GM18499 (cell line): ENCODE results near the gene DBI.
"Not testable (repeated sequence)": the region's sequence is repeated elsewhere in the genome, so short reads cannot be mapped to it uniquely, and the experiment has no call there.

Experiments
- ATAC-seq: cut with Tn5 transposase; IDR thresholded peaks from one replicate; pipeline ENCODE4 v1.9.1; 2021; ENCODE audit warnings: moderate number of reproducible peaks; ENCODE audit not compliant: insufficient read depth, unreplicated experiment

Gene DBI

DNA sequence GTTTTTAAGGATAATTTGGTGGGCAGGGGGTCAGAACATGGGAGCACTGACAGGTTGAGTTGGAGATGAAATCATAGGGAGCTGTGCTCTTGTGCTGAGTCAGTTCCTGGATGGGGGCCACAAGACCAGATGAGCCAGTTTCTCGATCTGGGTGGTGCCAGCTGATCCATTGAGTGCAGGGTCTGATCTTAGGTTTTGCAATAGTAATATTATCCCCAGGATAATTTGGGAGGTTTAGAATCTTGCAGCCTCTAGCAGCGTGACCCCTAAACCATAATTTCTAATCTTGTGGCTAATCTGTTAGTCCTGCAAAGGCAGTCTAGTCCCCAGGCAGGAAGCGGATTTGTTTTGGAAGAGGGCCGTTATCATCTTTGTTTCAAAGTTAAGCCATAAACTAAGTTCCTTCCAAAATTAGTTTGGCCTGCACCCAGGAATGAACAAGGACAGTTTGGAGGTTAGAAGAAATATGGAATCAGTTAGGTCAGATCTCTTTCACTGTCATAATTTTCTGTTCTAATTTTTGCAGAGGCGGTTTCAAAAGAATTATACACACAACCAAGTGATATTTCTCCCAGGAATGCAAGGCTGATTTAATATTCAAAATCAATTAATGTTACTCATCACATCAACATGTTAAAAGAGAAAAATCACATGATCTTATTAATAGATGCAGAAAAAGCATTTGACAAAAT lies 23.0 kb downstream of the DBI start:
- ATAC-seq = no peak

DNA sequence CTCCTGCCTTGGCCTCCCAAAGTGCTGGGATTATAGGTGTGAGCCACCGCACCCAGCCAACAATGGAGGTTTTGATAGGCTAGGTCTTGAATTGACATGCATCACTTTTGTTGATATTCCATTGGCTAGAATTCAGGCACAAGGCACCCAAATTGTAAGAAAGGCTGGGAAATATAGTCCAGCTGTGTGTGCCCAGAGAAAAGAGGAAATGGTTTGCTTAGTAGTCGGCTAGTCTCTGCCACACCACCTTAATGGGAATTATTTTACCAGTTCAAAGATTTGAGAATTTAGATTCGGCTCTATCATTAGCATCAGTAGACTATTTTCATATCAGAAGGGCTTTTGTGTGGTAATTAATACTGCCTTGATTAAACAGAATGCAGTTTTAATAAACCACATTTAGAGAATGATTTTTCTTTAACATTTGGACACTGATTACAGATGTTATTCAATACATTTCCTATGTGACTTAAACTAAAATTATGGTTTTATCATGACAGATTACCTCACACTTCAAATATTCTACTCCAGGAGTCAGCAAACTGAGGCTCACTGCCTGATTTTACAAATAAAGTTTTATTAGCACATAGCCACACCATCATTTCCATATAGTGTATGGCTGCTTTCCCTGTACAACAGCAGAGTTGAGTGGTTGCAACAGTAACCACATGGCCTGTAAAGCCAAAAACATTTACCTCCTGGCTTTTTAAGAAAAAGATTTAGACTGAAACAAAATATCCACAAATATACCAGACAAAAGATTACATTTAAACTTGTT lies 27.4 kb downstream of the DBI start:
- ATAC-seq = no peak

DNA sequence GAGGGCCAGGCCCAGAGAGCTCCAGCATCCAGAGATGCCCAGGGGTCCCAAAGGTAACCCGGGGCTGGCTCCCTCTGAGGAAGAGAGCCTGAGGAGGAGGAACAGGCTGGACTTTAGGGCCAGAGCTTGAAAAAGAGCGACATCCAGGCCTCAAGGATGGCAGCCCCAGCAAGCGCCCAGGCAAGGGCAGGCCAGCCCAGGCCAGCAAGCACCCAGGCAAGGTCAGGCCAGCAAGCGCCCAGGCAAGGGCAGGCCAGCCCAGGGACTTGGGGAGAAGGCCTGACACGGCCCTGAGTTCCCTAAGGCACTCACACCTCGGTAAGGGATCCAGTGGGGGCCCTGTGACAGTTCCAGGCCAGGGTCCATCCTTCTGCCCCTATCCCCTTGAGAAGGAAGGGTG lies 30.4 kb downstream of the DBI start:
- ATAC-seq = no peak

DNA sequence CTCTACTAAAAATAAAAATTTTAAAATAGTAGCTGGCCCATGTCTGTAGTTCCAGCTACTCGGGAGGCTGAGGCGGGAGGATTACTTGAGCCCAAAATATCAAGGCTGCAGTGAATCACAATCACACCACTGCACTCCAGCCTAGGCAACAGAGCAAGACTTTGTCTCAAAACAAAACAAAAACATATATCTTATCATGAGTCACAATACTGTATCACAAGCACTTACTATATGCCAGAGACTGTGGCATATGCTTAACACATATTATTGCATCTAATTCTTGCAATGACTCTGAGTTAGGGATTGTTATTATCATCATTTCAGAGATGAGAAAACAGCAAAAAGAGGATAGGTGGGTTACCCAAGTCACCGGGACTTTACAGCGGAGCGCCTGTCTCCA lies 35.3 kb downstream of the DBI start:
- no peak for ATAC-seq

DNA sequence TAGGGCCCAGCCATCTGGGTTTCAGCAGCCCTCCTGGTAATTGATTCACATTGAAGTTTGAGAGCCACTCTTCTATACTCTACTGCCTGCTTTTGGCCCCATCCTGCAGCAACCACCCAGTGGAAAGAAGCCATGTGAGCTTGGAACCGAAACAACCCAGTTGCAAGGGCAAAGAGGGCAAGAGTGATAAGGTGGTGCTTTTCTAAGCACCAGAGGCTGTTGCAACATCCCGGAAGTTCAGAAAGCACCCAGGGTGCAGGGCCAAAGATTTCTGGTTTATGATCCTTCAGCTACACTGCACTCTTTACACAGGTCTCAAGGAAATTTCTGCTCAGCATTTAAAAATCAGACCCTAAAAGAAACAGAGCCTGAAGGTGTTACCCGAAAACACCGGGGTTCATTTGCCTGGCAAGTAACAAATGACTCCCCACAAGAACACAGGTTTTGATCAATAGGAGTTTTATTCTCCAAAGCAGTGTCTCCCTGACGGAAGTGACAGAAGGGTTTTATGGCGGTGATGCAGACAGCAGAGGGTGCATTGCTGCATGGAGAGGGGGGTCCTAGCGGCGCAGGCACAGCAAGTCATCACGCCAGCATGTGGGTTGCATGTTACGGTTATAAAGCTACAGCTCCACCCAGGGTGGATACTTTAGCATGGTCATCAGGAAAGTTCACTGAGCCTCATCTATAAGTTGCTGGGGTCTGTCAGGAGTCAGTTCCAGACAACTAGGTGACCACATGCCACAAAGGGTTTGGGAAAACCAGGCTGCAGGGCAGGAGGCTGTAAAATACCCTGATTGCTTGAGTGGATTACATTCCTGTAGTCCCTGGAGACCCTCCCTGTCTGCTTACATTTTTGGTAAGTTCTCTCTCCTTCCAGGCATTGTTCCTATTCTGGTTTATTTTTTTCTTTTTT lies 36.1 kb downstream of the DBI start:
- no peak for ATAC-seq

DNA sequence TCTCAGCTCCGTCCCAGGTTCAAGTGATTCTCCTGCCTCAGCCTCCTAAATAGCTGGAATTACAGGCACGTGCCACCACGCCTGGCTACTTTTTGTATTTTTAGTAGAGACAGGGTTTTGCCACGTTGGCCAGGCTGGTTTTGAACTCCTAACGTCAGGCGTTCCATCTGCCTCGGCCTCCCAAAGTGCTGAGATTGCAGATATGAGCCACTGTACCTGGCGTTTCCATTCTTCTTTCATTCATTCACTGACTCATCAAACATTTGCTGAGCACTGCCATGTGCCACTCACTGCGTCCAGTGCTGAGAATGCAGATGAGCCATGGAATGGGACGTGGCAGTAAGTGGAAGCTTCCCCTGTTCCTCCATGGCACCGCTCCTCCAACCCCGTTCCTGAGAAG lies 36.8 kb downstream of the DBI start:
- ATAC-seq = not testable (repeated sequence)

DNA sequence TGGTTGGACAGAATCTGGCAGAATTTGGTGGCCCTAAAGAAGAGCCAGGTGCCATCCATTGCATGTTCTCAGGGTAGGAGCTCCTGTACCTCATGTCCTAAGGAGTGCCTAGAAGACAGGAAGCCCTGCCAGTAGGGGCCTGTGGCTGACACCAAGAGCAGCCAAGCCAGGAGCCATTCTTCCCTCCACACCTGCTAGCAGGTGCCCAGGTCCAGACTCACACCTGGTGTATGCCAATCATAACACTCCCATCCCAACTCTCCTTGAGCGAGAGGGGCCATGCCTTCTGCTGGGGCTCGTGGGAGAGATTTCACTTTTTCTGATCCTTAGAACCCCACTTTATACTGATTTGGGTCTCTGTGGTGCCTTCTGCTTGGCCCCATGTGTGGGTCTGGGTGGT lies 38.4 kb downstream of the DBI start:
- no peak for ATAC-seq

DNA sequence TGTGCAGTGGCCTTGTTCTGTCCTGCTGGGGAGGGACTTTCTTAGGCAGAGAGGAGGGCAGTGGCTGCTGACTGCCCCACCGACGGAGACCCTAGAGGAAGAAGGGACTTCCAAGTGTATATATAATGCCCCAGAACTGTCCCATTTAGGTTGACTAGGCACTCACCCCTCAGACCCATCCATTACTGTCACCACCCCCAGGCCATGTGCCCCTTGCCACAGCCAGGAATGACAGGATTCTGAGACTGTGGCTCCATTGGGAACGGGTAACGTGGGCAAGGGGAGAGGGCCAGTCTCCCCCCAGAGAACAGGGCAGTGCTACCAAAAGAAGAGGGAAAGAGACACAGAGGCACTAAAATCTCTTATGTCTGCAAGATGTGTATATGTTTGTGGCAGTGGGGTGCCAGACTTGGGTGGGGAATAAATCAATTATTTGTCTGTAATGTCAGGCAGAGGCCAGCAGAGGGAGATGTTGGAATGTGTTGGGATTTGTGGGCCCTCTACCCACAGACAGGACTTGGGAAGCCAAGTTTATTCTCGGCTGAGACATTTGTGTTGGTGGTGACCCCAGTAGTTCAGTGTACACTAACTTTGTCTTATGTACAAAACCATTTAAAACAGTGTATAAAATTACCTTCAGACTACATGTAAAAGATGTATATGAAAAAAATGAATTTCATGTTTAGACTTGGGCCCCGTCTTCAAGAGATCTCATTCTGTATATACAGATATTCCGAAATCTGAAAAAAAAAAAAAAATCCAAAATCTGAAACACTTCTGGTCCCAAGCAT lies 40.8 kb downstream of the DBI start:
- no peak for ATAC-seq

DNA sequence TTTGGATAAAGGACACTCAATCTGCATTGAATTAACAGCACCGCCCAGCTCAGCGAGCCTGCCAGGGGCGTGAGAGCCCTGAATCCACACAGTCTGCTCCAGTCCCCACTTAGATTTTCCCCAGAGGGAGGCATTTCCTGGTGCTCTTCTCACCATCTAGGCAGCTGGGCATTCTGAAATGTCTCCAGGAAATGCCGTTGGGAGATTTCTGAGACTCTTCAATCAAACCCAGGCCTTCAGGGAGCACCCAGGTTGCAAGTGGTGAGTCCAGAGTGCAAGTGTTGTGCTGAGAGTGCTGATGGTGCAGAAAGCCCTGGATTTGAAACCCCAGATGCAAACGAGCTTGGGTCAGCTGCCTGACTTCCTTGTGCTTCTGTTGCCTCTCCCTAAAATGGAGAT lies 41.4 kb downstream of the DBI start:
- no peak for ATAC-seq

DNA sequence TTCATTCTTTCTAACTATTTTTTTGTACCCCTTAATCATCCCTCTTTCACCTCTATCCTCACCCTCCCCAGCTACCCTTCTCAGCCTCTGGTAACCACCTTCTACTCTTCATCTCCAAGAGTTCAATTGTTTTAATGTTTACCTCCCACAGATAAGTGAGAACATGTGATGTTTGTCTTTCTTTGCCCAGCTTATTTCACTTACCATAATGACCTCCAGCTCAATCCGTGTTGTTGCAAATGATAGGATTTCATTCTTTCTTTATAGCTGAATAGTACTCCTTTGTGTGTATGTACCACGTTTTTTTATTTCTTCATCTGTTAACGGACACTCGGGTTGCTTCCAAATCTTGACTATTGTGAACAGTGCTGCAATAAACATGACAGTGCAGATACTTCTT lies 42.7 kb downstream of the DBI start:
- ATAC-seq = no peak

DNA sequence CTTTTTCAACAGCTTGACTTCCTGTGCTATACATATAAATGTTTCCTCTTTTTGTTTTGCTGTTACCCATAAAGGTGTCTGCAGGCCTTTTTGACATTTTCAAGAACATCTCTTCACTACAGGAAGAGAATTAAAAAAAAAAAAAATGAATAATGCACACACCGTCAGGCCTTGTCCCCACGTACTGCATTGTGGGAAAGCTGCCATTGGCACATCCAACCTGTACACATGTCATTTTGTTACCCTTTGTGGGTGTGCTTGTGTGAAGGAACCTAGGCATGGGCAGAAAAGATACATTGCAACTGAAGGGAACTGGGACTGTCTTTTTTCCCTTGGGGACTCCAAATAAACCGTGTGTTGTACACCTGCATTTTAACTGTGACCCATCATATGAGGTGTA lies 48.1 kb downstream of the DBI start:
- ATAC-seq = no peak

DNA sequence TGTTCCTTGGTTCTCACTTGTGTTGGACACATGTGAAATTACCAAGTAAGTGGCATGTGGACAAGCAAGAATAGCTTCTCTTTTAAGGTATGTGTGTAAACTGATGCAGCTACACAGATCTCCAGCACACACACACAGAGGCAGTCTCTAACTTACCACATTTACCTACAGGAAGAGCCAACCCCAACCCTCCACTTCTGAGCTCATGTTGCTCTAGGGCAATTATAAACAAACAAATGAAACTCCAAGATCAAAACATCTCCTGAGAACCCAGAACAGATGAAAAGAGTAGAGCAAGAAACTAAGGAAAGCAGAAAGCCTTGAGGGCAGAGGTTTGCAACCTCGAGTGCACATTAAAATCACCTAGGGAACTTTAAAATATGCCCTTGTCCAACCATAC lies 48.9 kb downstream of the DBI start:
- no peak for ATAC-seq

DNA sequence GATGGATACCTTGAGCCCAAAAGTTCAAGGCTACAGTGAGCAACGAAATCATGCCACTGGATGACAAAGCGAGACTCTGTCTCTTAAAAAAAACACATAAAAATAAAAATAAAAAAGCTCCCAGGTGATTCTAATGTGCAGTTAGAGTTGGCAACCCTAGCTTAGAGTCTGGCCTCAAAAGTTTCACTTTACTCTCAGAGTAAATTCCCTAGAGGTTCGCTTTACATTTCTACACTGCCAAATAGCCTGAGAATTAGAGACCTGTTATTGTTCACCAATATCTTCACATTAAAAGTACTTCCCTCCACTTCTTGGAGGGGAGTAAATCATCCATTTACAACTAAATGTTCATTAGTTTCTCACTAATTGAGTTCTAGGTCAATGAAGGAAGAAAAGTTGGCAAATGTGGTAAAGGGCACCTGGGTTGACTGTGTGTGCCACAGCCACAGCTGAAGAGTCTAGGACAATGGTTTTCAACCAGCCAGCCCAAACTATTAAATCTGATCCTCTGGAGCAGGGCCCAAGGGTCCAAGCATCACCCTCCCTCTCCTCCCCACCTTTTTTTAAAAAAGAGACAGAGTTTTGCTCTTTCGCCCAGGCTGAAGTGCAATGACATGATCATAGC lies 49.6 kb downstream of the DBI start:
- peak; percentile 68 for ATAC-seq

DNA sequence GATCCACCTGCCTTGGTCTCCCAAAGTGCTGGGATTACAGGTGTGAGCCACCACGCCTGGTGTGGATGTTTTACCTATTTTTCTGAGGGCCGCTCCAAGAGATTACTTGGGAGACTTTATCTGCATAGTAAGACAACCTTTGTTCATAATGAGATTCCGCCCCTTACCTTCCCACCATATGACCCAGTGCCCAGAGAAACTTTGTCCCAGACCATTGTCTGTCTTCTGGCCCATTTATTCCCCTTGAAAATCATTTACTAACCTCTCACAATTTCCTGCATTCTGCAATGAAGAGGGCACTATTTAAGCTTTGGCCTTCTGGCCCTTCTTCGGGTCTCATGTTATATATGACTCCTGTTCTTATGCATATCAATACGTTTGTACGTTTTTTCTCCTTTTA lies 51.1 kb downstream of the DBI start:
- ATAC-seq = no peak

DNA sequence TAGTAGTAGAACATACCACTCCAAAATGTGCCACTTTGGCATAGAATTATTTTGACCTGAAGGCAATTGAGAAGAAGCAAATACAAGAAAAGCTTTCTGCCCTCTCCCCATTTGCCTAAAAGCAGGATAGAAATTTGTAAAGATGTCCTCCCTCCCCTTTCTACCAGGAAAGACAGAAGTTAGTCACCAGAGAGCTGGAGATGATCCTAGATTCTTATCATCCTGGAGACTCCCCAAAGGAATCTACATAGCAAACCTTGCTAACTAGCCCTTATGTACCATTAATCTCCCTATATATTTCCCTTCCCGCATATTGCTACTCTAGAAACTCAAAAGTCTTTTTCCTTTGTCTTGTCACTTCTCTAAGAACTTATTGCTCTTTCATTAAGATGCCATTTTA lies 52.3 kb downstream of the DBI start:
- no peak for ATAC-seq

DNA sequence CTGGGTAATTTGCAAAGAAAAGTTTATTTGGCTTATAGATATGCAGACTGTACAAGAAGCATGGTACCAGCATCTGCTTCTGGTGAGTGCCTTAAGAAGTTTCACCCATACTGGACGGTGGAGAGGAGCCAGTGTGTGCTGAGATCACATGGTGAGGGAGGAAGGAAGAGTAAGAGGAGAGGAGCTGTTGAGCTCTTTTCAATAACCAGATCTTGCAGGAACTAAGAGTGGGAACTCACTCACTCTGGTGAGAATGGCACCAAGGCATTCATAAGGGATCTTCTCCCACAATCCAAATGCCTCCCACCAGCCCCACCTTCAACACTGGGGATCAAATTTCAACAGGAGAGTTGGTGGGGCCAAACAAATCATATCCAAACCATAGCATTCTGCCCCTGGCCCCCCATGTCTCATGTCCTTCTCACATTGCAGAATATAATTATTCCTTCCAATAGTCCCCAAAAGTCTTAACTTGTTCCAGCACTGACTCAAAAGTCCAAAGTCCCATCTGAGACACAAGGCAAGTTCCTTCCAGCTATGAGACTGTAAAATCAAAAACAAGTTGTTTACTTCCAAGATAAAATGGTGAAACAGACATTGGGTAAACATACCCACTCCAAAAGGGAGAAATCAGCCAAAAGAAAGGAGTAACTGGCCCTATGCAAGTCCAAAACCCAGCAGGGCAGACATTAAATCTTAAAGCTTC lies 53.2 kb downstream of the DBI start:
- no peak for ATAC-seq

DNA sequence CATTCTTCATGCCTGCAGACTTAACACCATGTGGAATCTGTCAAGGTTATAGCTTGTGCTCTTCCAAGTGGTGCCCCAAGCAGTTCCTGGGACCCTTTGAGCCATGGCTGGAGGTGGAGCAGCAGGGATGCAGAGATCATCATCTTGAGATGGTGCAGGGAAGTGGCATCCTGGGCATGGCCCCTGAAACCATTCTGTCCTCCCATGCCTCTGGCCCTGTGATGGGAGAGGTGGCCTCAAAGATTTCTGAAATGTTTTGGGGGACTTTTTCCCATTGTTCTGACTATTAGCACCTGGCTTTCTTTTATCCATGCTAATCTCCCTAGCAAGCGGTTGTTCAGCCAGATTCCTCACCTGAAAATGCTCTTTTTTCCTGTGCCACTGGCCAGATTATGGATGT lies 54.5 kb downstream of the DBI start:
- no peak for ATAC-seq

DNA sequence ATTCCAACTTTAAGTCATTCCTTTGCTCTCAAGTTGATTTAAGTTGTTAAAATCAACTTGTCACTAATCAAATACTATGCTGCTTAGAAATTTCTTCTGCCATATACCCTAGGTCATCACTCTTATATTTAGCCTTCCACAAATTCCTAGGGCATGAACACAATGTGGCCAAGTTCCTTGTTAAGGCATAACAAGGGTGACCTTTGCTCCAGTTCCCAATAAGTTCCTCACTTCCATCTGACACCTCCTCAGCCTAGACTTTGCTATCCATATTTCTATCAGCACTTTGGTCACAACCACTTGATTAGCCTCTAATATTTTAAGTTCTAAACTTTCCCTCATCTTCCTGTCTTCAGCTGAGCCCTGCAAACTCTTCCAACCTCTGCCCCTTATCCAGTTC lies 55.0 kb downstream of the DBI start:
- no peak for ATAC-seq
